ENCODE measurements around the gene EHMT1.

Gene EHMT1

DNA sequence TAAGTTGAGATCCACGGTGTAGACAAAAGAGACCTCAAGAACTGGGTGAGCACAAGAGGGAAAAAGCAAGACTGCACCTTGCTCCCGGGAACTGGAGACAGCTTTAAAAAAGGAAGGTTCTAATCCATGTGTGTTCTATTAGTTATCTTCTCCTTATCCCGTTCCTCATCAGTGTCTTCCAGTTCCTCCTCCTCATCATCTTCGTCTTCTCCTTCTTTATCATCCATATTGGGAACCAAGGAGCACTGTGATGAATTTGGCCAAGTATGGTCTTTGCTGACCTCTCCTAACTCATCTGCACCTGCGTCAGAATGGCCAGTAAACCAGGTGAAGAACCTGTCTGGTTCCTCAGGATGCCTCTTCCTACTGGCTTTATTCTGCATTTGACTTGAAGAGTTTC, 22.1 kb downstream of the EHMT1 start:
- Histone ChIP-seq H3K4me1 (ENCODE audit: insufficient read depth, insufficient read length) (peaks cover 3% of the 10 kb centered on the region), H3K9ac (ENCODE audit: insufficient read length, low read depth) (no peak overlapping the region), H3K4me3 (ENCODE audit: insufficient read length, low read depth) (no peak overlapping the region), H3K27me3 (ENCODE audit: insufficient read depth, insufficient read length) (no peaks in the 10 kb centered on the region), H3K36me3 (ENCODE audit: insufficient read depth, insufficient read length, low read length) (peaks cover 51% of the 10 kb centered on the region), H3K9me3 (ENCODE audit: insufficient read depth, low read length) (no peaks in the 10 kb centered on the region)
- TF ChIP-seq YY1 (IDR thresholded peaks at IDR 0.05; ENCODE audit: insufficient read depth, insufficient read length), result no peak
- no peak for DNase-seq (ENCODE audit: low read depth, low spot score)

DNA sequence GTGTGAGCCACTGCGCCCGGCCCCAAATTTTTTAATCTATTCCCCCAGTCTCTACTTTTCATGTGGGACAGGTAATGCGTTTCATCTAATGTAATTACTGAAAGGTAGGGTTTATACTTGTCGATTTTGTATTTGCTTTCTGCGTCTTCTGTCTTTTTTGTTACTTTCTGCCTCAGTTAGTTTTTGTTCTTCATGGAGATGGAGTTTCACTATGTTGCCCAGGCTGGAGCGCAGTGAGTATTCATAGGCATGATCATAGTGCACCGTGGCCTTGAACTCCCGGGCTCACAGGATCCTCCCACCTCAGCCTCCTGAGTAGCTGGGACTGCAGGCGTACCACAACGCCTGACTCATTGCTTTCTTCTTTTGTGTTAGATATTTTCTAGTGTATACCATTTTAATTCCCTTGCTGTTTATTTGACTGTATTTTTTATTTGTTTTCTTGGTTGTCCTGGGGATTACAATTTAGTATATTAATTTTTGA, 23.4 kb downstream of the EHMT1 start:
- Histone ChIP-seq H3K9ac (ENCODE audit: insufficient read length, low read depth) (no peak overlapping the region), H3K4me3 (ENCODE audit: insufficient read length, low read depth) (no peak overlapping the region), H3K9me3 (ENCODE audit: insufficient read depth, low read length) (no peaks in the 10 kb centered on the region), H3K27me3 (ENCODE audit: insufficient read depth, insufficient read length) (no peaks in the 10 kb centered on the region), H3K36me3 (ENCODE audit: insufficient read depth, insufficient read length, low read length) (peaks cover 61% of the 10 kb centered on the region), H3K4me1 (ENCODE audit: insufficient read depth, insufficient read length) (peaks cover 5% of the 10 kb centered on the region)
- TF ChIP-seq YY1 (IDR thresholded peaks at IDR 0.05; ENCODE audit: insufficient read depth, insufficient read length), result no peak
- no peak for TF ChIP-seq SUZ12 (IDR thresholded peaks at IDR 0.05; ENCODE audit: extremely low read depth, insufficient read depth, insufficient read length)
- TF ChIP-seq ZNF274 (IDR thresholded peaks at IDR 0.05; ENCODE audit: low read depth, low read length), result no peak
- no peak for DNase-seq (ENCODE audit: low read depth, low spot score)

DNA sequence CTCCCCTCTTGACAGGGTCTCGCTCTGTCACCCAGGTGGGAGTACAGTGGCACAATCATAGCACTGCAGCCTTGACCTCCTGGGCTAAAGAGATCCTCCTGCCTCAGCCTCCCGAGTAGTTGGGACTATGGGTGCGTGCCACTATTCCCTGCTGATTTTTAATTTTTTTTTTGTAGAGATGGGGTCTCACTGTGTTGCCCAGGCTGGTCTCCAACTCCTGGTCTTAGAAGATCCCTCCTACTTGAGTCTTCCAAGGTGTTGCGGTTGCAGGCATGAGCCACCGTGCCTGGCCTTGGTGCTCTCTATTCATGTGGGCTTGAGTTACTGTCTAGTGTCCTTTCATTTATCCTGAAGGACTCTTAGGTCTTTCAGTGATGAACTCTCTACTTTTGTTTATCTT, 24.1 kb downstream of the EHMT1 start:
- TF ChIP-seq YY1 (IDR thresholded peaks at IDR 0.05; ENCODE audit: insufficient read depth, insufficient read length) (no peak), ZNF274 (IDR thresholded peaks at IDR 0.05; ENCODE audit: low read depth, low read length) (no peak), SUZ12 (IDR thresholded peaks at IDR 0.05; ENCODE audit: extremely low read depth, insufficient read depth, insufficient read length) (no peak)
- H3K9ac ChIP-seq (ENCODE audit: insufficient read length, low read depth), result no peak overlapping the region
- no peak for DNase-seq (ENCODE audit: low read depth, low spot score)
- H3K27me3 ChIP-seq (ENCODE audit: insufficient read depth, insufficient read length), result no peaks in the 10 kb centered on the region
- no peak overlapping the region for H3K4me3 ChIP-seq (ENCODE audit: insufficient read length, low read depth)
- H3K9me3 ChIP-seq (ENCODE audit: insufficient read depth, low read length), result no peaks in the 10 kb centered on the region
- peaks cover 63% of the 10 kb centered on the region for H3K36me3 ChIP-seq (ENCODE audit: insufficient read depth, insufficient read length, low read length)
- peaks cover 5% of the 10 kb centered on the region for H3K4me1 ChIP-seq (ENCODE audit: insufficient read depth, insufficient read length)

DNA sequence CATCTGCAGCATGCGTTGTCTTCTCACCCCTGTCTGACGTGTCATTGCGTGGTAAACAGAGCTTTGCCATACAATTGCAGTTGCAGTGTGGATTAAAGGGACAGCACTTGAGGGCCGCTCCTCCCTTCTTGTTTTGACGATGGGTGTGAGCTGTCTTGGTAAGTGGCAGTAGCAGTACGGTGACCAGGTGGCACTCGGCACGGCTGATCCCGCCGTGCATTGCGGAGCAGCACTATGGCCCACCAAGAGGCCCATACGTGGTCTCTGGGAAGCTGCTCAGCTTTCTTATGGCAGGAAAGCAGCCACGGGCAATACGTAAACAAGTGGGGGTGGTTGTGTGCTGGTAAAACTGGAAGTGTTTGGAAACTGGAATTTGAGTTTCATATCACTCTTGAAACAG, 25.1 kb downstream of the EHMT1 start:
- TF ChIP-seq SUZ12 (IDR thresholded peaks at IDR 0.05; ENCODE audit: extremely low read depth, insufficient read depth, insufficient read length), result no peak
- TF ChIP-seq YY1 (IDR thresholded peaks at IDR 0.05; ENCODE audit: insufficient read depth, insufficient read length), result no peak
- no peak for TF ChIP-seq ZNF274 (IDR thresholded peaks at IDR 0.05; ENCODE audit: low read depth, low read length)
- H3K4me3 ChIP-seq (ENCODE audit: insufficient read length, low read depth), result no peak overlapping the region
- no peak overlapping the region for H3K9ac ChIP-seq (ENCODE audit: insufficient read length, low read depth)
- H3K9me3 ChIP-seq (ENCODE audit: insufficient read depth, low read length), result no peaks in the 10 kb centered on the region
- no peak for DNase-seq (ENCODE audit: low read depth, low spot score)
- H3K4me1 ChIP-seq (ENCODE audit: insufficient read depth, insufficient read length), result peaks cover 5% of the 10 kb centered on the region
- H3K27me3 ChIP-seq (ENCODE audit: insufficient read depth, insufficient read length), result no peaks in the 10 kb centered on the region
- peaks cover 60% of the 10 kb centered on the region for H3K36me3 ChIP-seq (ENCODE audit: insufficient read depth, insufficient read length, low read length)

DNA sequence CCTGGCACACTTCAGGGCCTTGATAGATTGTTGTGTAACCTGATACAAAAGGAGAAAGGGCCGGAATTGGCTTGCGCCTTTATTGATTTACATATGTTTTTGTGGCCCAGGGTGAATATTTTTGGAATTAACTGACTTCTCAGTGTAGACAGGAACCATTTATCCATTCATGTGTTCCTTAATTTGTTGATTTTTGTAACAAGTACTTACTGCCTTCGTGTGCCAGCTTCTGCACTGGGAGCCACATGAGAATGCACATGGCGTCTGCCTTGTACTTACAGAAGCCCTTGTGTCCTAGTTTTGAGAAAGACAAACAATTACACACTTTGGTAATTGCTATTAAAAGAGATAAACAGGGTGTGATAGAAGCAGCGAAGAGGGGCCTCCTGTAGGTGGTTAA, 26.4 kb downstream of the EHMT1 start:
- Histone ChIP-seq H3K4me3 (ENCODE audit: insufficient read length, low read depth) (no peak overlapping the region), H3K9ac (ENCODE audit: insufficient read length, low read depth) (no peak overlapping the region), H3K4me1 (ENCODE audit: insufficient read depth, insufficient read length) (peaks cover 5% of the 10 kb centered on the region), H3K27me3 (ENCODE audit: insufficient read depth, insufficient read length) (no peaks in the 10 kb centered on the region), H3K36me3 (ENCODE audit: insufficient read depth, insufficient read length, low read length) (peaks cover 62% of the 10 kb centered on the region), H3K9me3 (ENCODE audit: insufficient read depth, low read length) (no peaks in the 10 kb centered on the region)
- no peak for TF ChIP-seq YY1 (IDR thresholded peaks at IDR 0.05; ENCODE audit: insufficient read depth, insufficient read length)
- TF ChIP-seq SUZ12 (IDR thresholded peaks at IDR 0.05; ENCODE audit: extremely low read depth, insufficient read depth, insufficient read length), result no peak
- TF ChIP-seq ZNF274 (IDR thresholded peaks at IDR 0.05; ENCODE audit: low read depth, low read length), result no peak
- DNase-seq (ENCODE audit: low read depth, low spot score), result no peak

DNA sequence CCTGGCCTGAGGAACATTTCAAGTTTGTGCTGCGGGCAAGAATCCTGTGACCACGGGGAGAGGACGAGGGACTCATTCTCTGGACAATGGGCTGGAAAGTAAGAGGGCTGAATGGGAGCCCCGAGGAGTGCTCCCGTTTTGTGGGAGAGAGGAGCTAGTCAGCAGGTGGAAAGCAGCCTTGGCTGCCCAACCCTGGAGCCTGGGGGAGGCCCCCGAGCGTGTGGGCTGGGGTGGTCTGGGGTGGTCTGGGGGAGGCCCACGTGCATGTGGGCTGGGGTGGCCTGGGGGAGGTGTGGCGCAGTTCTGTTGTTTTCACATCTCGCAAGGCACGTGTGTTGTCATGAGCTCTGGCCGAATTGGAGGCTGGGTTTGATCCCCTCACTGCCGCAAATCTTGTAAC, 27.5 kb downstream of the EHMT1 start:
- Histone ChIP-seq H3K27me3 (ENCODE audit: insufficient read depth, insufficient read length) (no peaks in the 10 kb centered on the region), H3K9ac (ENCODE audit: insufficient read length, low read depth) (no peak overlapping the region), H3K4me1 (ENCODE audit: insufficient read depth, insufficient read length) (peaks cover 5% of the 10 kb centered on the region), H3K36me3 (ENCODE audit: insufficient read depth, insufficient read length, low read length) (peaks cover 58% of the 10 kb centered on the region), H3K4me3 (ENCODE audit: insufficient read length, low read depth) (no peak overlapping the region), H3K9me3 (ENCODE audit: insufficient read depth, low read length) (no peaks in the 10 kb centered on the region)
- TF ChIP-seq SUZ12 (IDR thresholded peaks at IDR 0.05; ENCODE audit: extremely low read depth, insufficient read depth, insufficient read length), result no peak
- TF ChIP-seq YY1 (IDR thresholded peaks at IDR 0.05; ENCODE audit: insufficient read depth, insufficient read length), result no peak
- no peak for TF ChIP-seq ZNF274 (IDR thresholded peaks at IDR 0.05; ENCODE audit: low read depth, low read length)
- DNase-seq (ENCODE audit: low read depth, low spot score), result no peak

DNA sequence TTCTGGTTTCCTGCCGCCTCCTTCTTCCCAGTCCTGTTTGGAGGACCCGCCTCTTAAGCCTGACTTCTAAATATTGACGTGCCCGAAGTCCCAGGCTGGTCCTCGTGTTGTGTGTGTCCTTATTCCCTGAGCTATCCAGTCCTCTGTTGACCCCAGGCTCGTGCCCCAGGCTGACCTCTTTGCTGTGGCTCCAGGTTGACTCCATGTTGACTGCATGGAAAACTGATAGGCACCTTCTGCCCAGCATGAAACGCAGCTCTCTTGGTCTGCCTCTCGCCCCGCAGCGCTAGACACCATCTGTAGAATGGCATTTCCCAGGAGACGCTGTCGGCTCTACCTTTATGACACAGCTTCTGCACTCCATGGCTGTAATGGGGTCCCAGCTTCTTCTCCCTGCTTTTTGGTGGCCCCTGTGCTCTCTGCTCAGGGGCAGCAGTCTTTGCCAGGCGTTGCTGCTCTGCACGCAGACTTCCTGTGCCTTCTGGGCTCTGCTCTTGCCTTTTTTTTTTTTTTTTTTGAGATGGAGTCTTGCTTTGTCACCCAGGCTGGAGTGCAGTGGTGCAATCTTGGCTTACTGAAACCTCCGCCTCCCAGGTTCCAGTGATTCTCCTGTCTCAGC, 28.4 kb downstream of the EHMT1 start:
- H3K4me3 ChIP-seq (ENCODE audit: insufficient read length, low read depth), result no peak overlapping the region
- H3K27me3 ChIP-seq (ENCODE audit: insufficient read depth, insufficient read length), result no peaks in the 10 kb centered on the region
- no peak for DNase-seq (ENCODE audit: low read depth, low spot score)
- no peak overlapping the region for H3K9ac ChIP-seq (ENCODE audit: insufficient read length, low read depth)
- H3K9me3 ChIP-seq (ENCODE audit: insufficient read depth, low read length), result no peaks in the 10 kb centered on the region
- peaks cover 58% of the 10 kb centered on the region for H3K36me3 ChIP-seq (ENCODE audit: insufficient read depth, insufficient read length, low read length)
- TF ChIP-seq YY1 (IDR thresholded peaks at IDR 0.05; ENCODE audit: insufficient read depth, insufficient read length), result no peak
- no peak for TF ChIP-seq ZNF274 (IDR thresholded peaks at IDR 0.05; ENCODE audit: low read depth, low read length)
- no peak for TF ChIP-seq SUZ12 (IDR thresholded peaks at IDR 0.05; ENCODE audit: extremely low read depth, insufficient read depth, insufficient read length)
- H3K4me1 ChIP-seq (ENCODE audit: insufficient read depth, insufficient read length), result peaks cover 5% of the 10 kb centered on the region

Measured in NT2/D1 (cell line).